ENCODE measurements around the gene AOC1.

AOC1 gene

DNA sequence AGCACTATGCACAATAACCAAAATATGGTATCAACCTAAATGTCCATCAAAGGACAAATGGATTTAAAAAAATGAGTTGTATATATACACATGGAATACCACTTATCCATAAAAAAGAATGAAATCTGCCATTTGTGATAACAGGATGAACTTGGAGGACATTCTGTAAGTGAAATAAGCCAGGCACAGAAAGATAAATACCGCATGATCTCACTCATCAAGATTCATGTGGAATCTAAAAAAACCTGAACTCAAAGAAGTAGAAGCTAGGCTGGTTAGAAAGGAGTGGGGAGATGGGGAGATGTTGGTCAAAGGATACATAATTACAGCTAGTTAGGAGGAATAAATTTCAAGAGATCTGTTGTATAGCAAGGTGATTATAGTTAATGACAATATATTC, 17.3 kb upstream of the AOC1 start:
- FAIRE-seq (no peak), DNase-seq (ENCODE audit: low spot score) (no peak)

DNA sequence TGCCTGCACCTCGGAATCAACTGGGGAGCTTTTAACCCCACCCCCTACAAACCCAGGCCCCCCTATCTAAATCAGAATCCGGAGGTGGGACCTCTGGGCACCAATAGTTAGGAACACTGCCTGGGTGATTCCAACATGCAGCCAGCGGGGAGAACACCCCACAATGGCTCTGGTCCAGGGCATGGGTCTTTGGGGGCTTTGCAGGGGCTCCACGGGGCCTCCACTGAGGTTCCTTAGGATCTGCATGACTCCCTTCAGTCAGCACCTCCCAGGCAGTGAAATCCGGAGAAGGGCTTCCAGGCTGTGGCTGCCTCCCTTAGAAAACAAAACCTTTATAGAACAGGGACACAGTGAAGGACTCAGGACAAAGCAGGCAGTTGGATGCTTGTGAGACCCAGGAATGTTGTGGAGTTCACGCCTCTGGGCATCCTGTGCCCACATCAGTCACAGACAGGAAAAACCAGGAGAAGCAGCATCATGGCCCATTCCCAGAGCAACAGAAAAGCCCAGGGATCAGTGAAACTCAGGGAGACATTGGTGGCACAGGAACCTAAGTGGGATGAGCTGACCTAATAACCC, 16.5 kb upstream of the AOC1 start:
- DNase-seq (ENCODE audit: low spot score): no peak
- no peak for FAIRE-seq

DNA sequence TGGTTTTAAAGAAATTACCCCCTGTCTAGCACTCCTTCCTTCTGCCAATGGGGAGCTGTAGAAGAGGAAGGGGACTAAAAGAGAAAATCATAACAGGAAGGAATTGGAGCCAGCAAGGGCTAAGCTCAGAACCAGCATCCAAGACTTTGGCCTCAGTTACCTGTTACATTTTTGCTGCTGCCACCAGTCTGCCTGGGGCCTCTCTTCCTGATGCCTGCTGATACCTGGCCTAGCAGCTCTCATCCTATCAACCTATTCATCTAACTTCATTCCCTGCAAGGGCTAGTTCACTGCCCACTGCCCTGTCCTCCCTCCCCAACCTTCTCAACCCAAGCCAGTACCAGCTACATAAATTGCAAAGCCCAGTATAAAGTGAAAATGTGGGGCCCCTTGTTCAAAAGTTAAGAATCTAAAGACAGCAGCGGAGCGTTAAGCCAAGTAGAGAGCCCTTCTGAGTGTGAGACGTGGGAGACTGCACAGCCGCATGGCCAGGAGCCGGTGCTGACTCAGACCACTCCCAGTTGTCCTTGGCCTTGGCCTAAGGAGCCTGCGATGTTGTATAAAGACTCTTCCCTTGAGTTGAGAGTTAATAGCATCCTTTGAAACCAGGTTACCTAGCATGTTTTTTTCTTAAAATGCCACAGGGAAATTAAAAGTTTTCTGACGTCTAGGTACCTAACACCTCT, 13.2 kb upstream of the AOC1 start:
- DNase-seq (ENCODE audit: low spot score) (no peak), FAIRE-seq (no peak)

DNA sequence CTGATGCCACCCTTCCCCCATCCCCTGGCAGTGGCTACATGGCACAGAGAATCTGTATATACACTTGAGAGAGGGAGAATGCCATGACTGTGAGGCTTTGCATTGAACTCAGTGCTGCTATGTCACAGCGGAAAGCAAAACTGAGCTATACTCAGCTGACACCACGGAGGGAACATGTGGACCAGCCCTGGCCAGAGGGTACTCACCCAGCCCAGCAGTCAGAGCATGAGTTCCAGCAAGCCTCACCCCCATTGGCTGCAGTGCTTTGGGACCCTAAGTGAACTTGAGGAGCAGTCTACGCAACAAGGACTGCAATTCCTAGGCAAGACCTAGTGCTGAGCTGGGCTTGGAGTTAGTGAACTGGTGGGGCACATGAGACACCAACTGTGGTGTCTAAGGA, 10.3 kb upstream of the AOC1 start:
- DNase-seq (ENCODE audit: low spot score) (no peak), FAIRE-seq (no peak)

DNA sequence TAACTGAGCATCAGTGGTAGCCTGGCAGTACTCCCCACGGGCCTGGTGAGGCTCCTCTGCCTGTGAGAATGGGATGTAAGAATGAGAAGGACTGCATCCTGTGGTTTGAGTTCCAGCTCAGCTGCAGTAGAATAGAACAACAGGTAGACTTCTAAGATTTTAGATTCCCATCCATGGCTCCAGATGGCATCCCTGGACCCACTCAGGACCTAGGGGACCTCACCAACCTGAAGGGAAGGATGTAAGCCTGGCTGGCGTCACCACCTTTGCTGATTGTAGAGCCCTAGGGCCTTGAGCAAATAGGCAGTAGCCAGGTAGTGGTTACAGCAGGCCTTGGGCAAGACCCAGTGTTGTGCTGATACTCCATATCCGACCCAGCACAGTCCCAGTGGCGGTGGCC, 9.6 kb upstream of the AOC1 start:
- DNase-seq (ENCODE audit: low spot score): no peak
- FAIRE-seq: no peak

DNA sequence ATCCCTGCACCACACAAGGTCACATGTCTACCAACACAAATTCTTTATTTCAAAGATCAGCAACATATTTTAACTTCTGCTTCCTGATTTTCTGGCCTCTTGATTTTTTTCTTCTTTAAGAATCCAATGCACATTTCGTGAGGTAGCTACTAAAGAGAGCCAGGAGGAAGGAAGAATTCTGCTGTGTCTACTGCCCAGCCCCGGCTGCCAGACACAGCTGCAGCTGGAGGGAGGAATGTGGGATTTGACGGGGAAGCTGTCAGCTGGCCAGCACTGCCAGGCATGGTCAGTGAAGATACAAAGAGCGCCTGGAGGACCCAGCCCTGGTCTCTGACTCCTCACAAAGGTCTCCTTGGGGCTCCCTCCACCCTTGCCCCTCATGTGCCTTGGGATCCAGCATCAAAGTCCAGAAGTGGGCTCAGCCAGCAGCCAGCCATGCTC, 6.9 kb upstream of the AOC1 start:
- DNase-seq (ENCODE audit: low spot score) (no peak), FAIRE-seq (no peak)

DNA sequence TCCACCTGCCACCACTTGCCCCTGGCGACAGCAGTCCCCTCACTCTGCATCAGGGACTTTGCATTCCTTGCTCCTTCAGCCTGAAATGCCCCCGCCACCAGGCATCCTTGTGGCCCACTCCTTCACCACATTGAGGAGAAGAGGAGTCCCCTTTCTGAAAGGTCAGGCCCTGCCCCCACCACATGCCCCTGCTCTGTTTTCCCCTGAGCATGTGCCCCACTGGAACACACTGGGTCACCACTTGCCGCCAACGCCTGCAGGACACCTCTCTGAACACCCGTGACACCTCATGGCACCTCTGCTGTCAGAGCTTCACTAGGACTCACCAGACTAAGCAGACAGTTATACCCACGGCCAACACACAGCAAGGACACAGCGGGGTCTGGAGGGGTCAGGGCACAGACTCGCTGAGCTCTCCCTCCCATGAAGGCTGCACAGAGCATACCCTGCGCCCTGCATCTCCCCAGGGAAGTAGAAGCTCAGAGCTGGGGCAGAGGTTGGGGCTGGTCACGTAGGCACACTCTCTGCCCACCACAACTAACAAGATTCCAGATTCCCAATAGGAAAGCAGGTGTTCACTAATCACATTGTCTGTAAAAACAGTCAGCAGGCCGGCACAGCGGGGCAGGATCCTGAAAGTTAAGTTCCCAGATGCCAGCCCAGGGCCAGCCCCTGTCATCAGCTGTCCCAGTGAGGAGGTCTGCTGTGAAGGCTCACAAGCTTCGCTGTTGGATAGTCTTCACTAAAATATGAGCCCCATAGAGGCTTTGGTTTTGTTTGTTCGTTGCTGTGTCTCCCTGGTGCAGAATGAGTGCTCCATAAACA, 5.8 kb upstream of the AOC1 start:
- no peak for FAIRE-seq

DNA sequence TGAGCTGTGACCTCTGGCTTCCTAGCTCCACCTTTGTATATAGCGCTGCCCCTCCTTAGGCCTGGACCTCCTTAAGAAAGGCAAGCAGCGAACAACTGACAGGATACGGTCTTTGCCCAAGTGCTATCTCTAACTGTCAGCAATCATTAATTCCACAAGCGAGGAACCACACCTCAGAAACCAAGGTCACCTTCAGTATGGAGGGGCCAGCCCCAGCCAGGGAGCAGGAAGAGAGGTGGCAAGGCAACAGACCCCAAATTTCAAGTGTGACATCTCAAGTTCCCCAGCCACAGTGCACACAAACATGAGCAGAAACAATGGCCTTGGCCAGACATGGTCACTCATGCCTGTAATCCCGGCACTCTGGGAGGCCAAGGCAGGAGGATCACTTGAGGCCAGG, 4.8 kb upstream of the AOC1 start:
- DNase-seq (ENCODE audit: low spot score) (no peak), FAIRE-seq (no peak)

More for the DNA sequence above, 5.8 kb upstream of the AOC1 start:
- DNase-seq (ENCODE audit: low spot score): no peak

DNA sequence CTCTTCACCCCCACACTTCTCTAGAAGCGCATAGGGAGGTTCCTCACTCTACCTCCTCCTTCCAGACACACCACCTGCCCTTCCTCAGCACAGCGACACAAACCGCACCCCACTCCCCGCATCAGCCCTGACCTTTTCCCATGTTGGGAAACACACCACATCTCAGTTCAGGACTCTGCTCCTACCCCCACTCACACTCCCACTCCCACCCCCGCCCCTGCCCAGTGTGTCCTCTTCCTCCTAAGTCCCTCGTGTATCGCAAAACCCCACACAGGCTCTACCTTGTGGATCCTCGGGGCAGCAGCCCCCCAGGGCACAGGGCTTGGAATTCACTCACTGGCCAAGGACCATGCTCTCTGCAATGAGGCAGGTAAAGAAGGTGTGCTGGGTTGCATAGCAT, 4.2 kb upstream of the AOC1 start:
- DNase-seq (ENCODE audit: low spot score) (no peak), FAIRE-seq (no peak)

DNA sequence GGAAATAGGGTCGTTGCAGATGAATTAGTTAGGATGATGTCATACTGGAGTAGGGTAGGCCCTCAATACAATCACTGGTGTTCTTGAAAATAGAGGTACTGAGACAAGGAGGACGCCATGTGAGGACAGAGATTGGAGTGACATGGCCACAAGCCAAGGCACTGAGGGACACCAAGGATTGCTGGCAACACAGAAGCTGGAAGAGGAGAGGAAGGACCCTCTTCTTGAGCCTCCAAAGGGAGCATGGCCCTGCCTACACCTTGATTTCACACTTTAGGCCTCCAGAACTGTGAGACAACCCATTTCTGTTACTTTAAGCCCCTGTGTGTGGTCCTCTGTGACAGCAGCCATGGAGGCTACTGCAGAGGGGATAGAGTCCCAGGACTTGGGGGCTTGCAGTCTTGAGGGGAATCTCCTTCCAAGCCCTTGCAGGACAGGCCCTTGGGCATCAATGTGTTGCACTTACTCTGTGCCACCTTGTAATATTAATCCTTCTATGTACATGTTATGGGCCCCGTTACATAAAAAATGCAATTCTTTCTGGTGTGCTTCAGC, 3.7 kb upstream of the AOC1 start:
- FAIRE-seq (no peak), DNase-seq (ENCODE audit: low spot score) (no peak)

DNA sequence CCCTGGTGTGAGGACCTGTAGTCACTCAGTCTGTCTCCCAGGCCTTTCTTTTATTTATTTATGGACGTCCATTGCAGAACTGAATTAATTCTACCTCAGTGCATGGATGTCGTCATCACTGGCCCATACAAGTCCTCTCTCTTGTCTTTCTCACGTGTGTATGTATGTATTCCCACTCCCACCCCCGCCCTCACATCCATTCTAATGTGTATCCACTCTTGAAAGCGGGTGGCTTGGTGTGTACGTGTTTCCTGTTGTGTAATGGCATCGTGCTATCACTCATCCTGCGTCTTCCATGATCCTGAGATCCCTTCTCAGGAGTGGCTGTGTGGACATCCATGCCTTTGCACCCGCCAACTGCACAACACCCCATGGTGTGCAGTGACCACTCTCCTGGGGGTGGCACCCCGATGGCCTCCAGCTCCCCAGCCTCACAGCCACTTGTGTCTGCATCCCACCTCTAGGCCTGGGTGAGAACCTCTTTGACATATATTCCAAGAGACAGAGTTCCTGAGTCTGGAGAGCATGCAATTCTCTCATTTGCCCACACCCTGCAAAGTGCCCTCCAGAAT, 3.0 kb upstream of the AOC1 start:
- DNase-seq (ENCODE audit: low spot score) (no peak), FAIRE-seq (no peak)

DNA sequence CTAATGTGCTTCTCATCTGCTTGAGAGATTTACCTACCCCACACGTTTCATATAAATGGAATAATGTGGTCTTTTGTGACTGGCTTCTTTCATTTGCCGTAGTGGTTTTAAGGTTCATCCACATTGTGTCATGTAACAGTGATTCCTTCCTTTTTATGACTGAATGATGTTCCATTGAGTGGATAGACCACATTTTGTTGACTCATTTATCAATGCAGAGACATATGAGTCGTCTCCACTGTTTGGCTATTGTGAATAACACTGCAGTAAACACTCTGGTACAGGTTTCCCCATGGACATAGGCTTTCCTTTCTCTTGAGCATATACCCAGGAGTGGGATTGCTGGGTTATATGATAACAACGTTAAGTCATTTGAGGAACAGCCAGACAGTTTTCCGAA, 2.0 kb upstream of the AOC1 start:
- FAIRE-seq: no peak

DNA sequence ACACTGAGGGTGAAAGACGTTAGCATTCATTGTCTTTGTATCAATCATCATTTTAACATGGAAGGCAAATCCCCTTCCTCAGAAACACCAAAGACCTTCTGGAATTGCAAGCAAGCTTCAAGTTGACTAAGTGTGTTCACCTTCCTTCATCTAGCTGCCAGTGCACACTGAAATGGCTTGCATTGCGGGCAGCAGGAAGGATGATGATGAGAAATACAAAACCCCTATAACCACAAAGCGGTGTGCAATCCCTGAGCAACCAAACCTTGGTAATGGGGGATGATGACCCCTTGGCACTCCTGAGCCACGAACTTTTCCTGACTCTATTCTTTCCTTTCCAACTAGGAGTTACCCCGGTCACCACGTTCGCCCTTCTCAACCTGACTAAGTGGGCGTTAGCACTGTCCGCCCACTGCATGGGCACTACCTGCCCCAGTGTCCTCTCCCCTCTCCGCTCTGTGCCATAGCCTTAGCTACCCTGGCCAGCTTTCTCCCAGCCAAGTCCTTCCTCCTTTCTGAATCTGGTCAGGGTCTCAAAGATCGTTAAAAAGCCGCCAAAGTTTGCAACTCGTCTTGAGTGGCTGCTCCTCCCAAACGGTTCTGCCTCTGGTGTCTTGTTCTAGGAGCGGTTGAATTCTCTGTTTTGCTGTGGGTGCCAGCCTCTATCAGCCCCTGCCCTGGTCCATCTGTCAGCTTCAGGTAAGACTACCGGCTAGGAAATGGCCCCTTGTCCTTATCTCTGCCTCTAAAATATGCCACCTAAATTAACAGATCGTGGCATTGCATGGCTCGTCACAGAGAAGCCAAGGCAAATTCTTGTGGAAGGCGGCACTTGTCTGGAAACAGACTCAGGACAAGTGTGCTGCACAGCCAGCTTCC, 586 bp upstream of the AOC1 start:
- FAIRE-seq: no peak
- DNase-seq (ENCODE audit: low spot score): no peak

More for the DNA sequence above, 2.0 kb upstream of the AOC1 start:
- DNase-seq (ENCODE audit: low spot score): no peak

DNA sequence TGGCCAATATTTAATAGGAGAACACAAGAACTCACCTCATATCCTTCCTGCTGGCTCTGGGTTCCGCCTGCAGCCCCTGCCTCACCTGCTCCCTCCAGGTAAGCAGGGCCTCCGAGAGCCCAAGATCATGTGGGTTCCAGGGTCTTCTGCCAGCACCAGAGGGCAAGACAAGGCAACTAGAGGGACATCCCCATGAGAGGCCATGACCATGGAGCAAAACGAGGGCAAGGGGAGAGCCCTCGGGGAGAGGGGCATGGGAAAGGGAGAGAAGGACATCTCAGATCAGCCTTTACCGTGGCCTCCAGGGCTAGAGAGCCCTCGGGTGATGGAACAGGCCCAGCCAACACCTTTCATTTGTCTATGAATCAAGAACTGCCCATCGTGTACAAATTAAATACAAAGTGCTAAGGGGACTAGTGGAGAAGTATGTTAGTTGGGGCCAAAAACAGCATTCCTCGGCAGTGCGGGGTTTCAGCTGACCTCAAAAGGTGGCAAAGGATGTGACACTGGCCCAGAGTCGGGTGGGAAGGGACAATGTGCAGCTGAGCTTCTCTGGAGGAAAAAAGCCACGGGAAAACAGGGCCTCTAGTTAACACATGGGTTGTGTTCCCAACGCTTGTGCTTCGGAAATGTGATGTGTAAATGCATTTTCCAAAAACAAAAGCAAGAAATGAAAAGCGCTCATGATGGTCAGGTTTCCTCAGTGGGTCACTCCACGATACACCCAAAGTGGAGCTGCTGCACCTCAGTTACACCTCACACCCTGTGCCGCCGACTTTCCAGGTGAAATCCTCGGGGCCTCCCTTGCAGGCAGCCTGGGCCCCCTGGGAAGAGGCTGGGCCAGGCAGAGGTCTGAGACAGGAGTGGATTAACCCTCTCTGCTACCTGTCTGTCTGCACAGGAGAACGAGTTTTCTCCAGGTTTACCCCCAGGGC, 2.0 kb downstream of the AOC1 start:
- FAIRE-seq (no peak), DNase-seq (ENCODE audit: low spot score) (no peak)

DNA sequence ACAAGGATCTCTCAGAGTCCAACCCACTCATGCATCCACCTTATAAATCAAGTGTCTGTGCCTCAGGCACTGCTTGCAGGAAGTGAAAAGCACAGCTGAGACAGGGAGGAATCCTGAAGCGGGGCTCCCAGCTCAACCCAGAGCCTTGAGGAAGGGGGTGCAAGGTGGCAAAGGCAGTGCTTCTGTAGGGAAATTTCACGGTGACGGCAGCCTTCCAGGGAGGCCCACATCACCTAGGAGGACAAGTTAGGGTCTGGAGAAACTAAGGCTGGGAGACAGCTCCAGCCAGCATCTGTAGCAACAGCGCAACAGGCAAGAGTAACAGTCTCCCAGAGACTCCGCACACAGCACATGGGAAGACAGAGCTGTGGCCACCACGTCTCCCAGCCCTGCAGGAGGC, 2.7 kb downstream of the AOC1 start:
- DNase-seq (ENCODE audit: low spot score): no peak
- FAIRE-seq: no peak

DNA sequence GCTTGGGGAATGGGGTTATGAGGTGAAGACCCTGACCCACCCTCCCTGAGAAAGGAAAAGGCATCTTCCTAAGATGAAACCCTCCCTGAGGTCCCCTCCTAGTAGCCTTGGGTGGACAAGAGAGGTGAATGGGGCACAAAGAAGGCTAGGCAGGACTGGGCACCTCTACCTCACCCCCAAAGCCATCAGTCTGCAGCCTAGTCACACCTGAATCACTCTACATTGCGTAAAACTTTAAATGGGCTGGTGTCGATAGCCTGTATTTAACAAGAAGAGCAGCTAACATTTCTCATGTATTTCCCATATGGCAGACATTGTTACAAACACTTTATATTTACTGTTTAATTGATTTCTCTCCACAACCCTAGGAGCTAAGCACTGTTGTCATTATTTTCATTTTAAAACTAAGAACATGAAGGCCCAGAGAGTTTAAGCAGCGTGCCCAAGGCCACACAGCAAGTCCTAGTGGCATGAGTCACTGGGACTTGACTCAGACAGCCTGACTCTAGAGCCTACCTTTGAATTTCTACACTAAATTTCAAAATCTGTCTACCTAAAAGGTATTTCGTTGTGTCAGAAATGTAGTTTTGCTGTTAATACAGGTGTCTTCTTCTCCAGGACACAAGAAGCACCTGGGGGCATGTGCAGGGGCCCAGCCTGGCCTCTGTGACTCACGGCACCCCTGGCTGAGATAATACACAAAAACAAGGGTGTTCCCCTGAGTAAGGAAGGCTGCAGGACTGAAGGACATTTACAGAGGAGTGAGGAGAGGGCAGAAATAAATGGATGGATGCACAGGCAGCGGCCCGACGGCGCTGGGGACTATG, 3.4 kb downstream of the AOC1 start:
- DNase-seq (ENCODE audit: low spot score) (no peak), FAIRE-seq (no peak)

DNA sequence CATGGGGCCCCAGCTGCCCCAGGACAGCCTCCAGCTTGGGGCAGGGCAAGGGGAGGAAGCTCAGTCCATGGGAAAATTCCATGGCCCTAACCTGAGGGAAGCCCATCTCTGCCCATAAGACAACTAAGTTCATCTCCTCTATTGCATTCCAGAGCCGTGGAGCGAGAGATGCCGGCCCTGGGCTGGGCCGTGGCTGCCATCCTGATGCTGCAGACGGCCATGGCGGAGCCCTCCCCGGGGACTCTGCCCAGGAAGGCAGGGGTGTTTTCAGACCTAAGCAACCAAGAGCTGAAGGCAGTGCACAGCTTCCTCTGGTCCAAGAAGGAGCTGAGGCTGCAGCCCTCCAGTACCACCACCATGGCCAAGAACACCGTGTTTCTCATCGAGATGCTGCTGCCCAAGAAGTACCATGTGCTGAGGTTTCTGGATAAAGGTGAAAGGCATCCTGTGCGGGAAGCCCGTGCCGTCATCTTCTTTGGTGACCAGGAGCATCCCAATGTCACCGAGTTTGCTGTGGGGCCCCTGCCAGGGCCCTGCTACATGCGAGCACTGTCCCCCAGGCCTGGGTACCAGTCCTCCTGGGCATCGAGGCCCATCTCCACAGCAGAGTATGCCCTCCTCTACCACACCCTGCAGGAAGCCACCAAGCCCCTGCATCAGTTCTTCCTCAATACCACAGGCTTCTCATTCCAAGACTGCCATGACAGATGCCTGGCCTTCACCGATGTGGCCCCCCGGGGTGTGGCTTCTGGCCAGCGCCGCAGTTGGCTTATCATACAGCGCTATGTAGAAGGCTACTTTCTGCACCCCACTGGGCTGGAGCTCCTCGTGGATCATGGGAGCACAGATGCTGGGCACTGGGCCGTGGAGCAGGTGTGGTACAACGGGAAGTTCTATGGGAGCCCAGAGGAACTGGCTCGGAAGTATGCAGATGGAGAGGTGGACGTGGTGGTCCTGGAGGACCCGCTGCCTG, 4.3 kb downstream of the AOC1 start:
- DNase-seq (ENCODE audit: low spot score): no peak
- no peak for FAIRE-seq
